ENCODE measurements around the gene PDE3A. TPM values are rescaled to one million over a fixed set of nuclear protein-coding genes. Genes with fewer than 3 reads are reported as not detected.

Gene PDE3A
- total RNA-seq, 1 donor: 16.2 TPM

DNA sequence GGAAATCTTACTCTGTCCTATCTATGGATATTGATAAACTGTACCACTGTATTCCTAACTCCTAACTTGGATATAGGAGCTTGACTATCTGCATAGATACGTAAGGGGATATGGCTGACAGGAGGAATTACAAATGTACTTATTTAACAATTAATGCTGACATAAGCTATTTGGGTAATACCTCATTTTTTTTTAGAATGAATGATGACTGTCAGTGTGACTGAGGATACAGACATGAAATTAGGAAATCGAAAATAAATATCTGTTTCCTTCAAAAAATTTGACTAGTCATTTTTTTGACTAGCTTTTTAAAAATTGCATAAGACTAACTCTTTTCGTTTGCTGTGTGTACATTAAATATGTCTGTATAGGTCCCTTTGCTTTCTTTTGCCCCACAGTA lies 74.9 kb downstream of the PDE3A start:
- TF ChIP-seq, protein P1, sequence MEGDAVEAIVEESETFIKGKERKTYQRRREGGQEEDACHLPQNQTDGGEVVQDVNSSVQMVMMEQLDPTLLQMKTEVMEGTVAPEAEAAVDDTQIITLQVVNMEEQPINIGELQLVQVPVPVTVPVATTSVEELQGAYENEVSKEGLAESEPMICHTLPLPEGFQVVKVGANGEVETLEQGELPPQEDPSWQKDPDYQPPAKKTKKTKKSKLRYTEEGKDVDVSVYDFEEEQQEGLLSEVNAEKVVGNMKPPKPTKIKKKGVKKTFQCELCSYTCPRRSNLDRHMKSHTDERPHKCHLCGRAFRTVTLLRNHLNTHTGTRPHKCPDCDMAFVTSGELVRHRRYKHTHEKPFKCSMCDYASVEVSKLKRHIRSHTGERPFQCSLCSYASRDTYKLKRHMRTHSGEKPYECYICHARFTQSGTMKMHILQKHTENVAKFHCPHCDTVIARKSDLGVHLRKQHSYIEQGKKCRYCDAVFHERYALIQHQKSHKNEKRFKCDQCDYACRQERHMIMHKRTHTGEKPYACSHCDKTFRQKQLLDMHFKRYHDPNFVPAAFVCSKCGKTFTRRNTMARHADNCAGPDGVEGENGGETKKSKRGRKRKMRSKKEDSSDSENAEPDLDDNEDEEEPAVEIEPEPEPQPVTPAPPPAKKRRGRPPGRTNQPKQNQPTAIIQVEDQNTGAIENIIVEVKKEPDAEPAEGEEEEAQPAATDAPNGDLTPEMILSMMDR (IDR thresholded peaks at IDR 0.05; ENCODE audit: insufficient read depth, low read length): no peak
- no peak overlapping the region for H3K4me3 ChIP-seq (ENCODE audit: low read depth, low read length)
- no peak for DNase-seq (ENCODE audit: low read depth)

DNA sequence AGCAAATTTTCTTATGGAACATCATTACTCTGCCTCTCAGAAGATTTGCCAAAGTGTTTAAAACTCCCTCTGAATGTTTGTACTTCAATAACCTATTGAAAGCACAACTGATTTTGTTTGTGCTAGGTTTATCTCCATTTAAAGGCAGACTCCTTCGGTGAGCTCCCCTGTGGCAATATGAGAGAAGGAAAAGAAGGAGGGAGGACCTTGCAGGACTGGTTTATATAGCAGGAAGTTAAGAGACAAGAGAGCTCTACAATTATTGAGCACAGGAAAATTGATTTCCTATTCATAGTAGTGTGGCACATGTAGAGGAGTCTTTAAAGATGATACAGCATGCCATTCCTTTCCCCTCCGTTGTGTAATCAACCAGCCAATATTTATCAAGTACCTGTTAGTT lies 75.5 kb downstream of the PDE3A start:
- no peak for DNase-seq (ENCODE audit: low read depth)
- H3K4me3 ChIP-seq (ENCODE audit: low read depth, low read length): no peak overlapping the region
- TF ChIP-seq, protein P1 (IDR thresholded peaks at IDR 0.05; ENCODE audit: insufficient read depth, low read length): no peak

DNA sequence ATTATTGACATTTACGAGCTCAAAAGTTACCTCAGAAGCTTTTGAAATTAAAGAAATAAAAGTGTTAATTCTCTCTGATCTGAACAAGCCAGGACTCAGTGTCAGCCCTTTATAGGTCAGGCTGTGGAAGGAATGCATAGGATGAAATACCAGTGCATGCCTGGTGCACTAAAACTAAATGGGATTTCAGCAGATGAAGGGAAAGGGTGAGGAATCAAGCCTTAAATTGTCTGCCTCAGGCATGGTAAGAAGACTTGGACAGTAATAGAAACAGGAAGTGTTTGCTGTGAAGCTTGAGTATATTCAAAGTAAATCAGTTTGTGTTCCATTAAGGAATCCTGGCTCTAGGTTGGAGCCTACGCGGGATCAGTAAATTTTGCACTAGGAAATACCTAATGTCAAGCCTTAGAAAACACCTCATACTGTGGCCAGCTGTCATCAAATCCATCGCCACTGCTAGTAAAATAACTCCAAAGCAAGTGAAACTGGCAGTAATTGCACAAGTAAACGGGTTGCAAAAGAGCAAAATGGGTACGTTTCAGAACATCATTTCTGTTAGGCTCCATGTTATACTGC lies 76.3 kb downstream of the PDE3A start:
- no peak for DNase-seq (ENCODE audit: low read depth)
- TF ChIP-seq, protein P1 (IDR thresholded peaks at IDR 0.05; ENCODE audit: insufficient read depth, low read length): no peak
- H3K4me3 ChIP-seq (ENCODE audit: low read depth, low read length): no peak overlapping the region

DNA sequence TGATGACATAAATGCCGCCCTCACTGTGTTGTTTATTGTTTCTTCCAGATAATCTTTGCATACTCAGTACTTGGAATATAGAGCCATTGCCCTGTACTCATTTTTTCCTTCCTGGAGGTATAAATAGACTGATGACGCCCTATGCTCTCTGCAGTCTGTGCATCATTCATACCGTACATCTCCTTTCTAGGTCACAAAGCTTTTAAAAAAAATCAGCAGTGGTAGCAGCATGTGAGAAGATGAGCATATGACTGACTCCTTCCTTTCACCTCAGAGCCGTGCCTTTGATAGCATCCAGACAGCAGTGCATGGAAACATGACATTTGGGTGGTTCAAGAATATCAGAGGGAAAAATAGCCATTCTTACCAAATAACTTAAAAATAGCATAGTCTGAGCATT lies 77.3 kb downstream of the PDE3A start:
- H3K4me3 ChIP-seq (ENCODE audit: low read depth, low read length): no peak overlapping the region
- DNase-seq (ENCODE audit: low read depth): no peak
- TF ChIP-seq, protein P1 (IDR thresholded peaks at IDR 0.05; ENCODE audit: insufficient read depth, low read length): no peak

DNA sequence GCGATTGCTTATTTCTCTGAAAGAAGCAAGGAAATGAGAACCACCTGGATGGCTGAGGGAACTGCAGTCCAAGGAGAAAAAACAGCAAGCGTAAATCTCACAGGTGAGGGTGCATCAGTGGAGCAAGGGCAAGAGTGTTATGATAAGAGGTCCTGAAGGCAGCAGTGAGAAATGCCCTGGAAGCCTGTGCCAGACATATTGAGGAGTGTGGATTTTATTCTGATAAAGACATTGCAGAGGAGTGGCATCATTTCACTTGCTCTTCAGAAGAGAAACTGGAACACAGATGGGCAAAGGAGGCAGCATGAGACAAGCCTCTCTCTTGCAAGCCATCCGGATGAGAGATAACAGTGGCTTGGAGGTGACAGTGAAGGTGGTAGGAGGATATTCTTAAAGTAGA lies 78.5 kb downstream of the PDE3A start:
- no peak for DNase-seq (ENCODE audit: low read depth)
- TF ChIP-seq, protein P1 (IDR thresholded peaks at IDR 0.05; ENCODE audit: insufficient read depth, low read length): no peak
- no peak overlapping the region for H3K4me3 ChIP-seq (ENCODE audit: low read depth, low read length)

DNA sequence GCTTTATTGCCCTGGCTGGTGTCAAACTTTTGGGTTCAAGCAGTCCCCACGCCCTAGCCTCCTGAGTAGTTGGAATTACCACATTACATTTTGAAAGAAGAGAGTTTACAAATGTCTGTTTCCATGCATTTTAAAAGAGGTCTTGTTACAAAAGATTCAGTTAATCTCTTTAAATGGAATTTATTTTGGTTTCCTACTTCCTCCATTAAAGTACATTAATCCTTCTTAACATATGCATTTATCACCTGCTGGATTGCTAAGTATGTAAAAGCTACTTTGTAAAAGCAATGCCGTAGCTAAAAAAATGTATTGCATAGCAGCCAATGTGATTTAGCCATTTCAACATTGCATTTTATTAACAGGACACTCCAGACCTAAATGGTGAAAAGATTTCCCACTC lies 80.4 kb downstream of the PDE3A start:
- H3K4me3 ChIP-seq (ENCODE audit: low read depth, low read length): no peak overlapping the region
- TF ChIP-seq, protein P1 (IDR thresholded peaks at IDR 0.05; ENCODE audit: insufficient read depth, low read length): no peak
- no peak for DNase-seq (ENCODE audit: low read depth)

DNA sequence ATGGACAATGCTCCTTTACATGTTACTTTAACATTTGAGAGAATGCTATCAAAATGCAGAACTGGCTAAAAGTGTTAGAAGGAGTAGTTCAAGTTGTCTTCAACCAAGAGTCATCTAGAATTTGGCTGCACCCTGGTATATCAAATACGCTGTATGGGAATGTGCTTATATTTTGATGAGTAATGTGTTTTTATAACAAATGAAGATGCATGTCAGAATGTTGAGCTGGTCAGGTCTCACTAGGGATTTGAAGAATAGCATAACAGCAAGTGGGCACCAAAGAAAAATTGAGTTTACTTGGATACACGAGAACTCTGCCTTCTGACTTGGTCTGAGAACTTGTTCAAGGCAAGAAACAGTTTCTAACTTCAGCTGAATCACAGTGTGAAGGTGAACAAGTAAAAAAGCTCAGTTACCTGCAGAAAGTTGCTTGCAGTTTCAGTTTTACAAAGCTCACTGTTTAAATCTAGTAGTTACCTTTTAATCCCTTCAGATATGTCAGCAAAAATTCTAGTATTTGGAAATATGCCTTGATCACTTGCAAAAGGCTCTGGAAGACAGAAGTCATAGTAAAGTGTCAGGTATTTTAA lies 82.3 kb downstream of the PDE3A start:
- TF ChIP-seq, protein P1 (IDR thresholded peaks at IDR 0.05; ENCODE audit: insufficient read depth, low read length): no peak
- DNase-seq (ENCODE audit: low read depth): no peak
- no peak overlapping the region for H3K4me3 ChIP-seq (ENCODE audit: low read depth, low read length)

All from fibroblast of the aortic adventitia (primary cell).